ENCODE measurements around the gene LGALS3.

The LGALS3 gene

GRCh38 chr14:55094292-55095157 lies 34.5 kb upstream of the LGALS3 start:
- peak; percentile 84 for DNase-seq (ENCODE audit: low read depth)

GRCh38 chr14:55097881-55098560 lies 31.0 kb upstream of the LGALS3 start:
- TF ChIP-seq CTCF (IDR thresholded peaks at IDR 0.05; ENCODE audit: insufficient read depth, low read depth, low read length, missing control alignments): no peak
- DNase-seq (ENCODE audit: low read depth): peak; percentile 75
- no peak overlapping the region for H3K4me3 ChIP-seq (ENCODE audit: low read length)

More at GRCh38 chr14:55094292-55095157, 34.5 kb upstream of the LGALS3 start:
- TF ChIP-seq CTCF (IDR thresholded peaks at IDR 0.05; ENCODE audit: insufficient read depth, low read depth, low read length, missing control alignments): no peak
- no peak overlapping the region for H3K4me3 ChIP-seq (ENCODE audit: low read length)

GRCh38 chr14:55098561-55098898 lies 30.5 kb upstream of the LGALS3 start:
- DNase-seq (ENCODE audit: low read depth): no peak
- H3K4me3 ChIP-seq (ENCODE audit: low read length): no peak overlapping the region
- TF ChIP-seq CTCF (IDR thresholded peaks at IDR 0.05; ENCODE audit: insufficient read depth, low read depth, low read length, missing control alignments): no peak

- peak; percentile 68 for DNase-seq (ENCODE audit: low read depth)
- TF ChIP-seq CTCF (IDR thresholded peaks at IDR 0.05; ENCODE audit: insufficient read depth, low read depth, low read length, missing control alignments): no peak
Measured at GRCh38 chr14:55099756-55100155, 29.3 kb upstream of the LGALS3 start.

GRCh38 chr14:55101698-55102097 lies 27.4 kb upstream of the LGALS3 start:
- DNase-seq (ENCODE audit: low read depth): no peak
- H3K4me3 ChIP-seq (ENCODE audit: low read length): no peak overlapping the region

More at GRCh38 chr14:55099756-55100155, 29.3 kb upstream of the LGALS3 start:
- H3K4me3 ChIP-seq (ENCODE audit: low read length): no peak overlapping the region

GRCh38 chr14:55102141-55102621 lies 26.9 kb upstream of the LGALS3 start:
- peak overlapping the region; percentile 40 for H3K4me3 ChIP-seq (ENCODE audit: low read length)
- TF ChIP-seq CTCF (IDR thresholded peaks at IDR 0.05; ENCODE audit: insufficient read depth, low read depth, low read length, missing control alignments): no peak
- peak; percentile 88 for DNase-seq (ENCODE audit: low read depth)

More at GRCh38 chr14:55101698-55102097, 27.4 kb upstream of the LGALS3 start:
- TF ChIP-seq CTCF (IDR thresholded peaks at IDR 0.05; ENCODE audit: insufficient read depth, low read depth, low read length, missing control alignments): no peak
